GM19328 (cell line): ENCODE measurements around the gene ARHGAP27.
"Not testable (repeated sequence)": the region's sequence is repeated elsewhere in the genome, so short reads cannot be mapped to it uniquely, and the experiment has no call there.

Experiments used
- ATAC-seq: cut with Tn5 transposase; IDR thresholded peaks from one replicate; pipeline ENCODE4 v1.9.1; 2021; ENCODE audit warnings: mild to moderate bottlenecking, moderate library complexity; ENCODE audit not compliant: unreplicated experiment

The ARHGAP27 gene

DNA sequence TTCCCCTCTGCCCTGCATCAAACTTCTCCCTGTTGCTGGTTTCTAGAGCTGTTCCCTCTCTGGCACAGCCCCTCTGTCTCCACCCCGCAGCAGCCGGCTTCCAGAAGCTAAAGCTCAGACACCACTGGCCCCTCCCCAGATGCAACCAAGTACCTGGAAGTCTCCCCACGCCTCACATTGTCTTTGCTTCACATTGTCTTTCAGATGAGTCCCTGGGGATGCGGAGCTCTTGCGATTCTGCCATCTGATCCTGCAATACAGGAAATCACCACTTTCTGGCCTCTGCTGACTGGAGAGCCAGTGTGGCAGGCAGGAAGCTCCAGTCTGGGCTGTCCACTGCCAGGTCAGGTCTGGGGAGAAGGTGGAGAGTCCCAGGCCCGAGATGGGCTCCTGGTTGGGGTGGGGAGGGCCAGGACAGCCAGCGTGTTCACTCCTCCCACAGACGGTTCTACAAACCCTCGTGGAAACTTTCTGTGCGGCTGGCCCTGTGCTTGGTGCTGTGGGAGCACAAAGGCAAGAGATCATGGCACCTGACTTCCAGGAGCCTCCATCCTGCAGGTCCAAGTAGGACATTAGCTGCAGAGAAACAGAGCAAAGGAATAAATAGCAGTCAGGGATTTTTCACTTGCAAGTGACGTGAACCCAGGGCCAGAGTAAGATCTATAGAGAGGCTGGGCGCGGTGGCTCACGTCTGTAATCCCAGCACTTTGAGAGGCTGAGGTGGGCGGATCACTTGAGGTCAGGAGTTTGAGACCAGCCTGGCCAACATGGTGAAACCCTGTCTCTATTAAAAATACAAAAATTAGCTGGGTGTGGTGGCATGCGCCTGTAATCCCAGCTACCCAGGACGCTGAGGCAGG is 67.9 kb downstream of the ARHGAP27 start:
- ATAC-seq, result no peak

DNA sequence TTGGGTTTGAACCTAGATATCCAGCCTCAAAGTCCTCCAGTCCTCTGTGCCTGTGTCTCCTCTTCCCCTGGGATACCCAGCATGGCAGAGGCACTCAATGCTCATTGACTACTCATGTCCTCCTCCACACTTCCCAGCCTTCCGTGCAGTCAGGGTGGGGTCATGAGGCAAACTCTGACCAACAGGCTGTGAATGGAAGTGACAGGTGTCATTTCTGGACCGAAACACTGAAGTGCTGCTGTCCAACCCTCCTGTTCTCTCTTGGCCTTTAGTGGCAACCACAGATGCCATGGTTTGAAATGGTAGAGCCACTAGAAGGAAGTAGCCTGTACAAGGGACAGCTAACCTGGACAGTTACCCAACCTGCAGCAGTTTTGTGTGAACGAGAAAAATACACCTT is 69.2 kb downstream of the ARHGAP27 start:
- no peak for ATAC-seq

DNA sequence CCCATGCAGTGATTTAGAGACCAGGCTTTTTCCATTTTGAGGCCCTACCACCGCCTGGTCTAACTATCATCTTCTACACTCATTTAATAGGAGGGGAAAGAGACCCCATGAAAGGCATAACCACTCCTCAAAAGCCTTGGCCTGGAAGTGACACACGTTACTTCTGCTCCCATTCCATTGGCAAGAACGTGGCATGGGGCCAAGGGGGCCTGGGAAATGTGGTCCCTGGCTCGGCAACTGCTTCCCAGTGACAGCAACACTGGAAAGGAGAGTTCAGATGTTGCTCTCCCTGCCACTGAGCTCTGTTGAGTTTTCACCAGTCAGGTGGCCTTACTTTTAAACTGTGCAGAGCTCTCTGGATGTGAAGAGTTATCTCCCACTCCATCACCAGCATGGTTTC is 70.7 kb downstream of the ARHGAP27 start:
- ATAC-seq, result no peak

DNA sequence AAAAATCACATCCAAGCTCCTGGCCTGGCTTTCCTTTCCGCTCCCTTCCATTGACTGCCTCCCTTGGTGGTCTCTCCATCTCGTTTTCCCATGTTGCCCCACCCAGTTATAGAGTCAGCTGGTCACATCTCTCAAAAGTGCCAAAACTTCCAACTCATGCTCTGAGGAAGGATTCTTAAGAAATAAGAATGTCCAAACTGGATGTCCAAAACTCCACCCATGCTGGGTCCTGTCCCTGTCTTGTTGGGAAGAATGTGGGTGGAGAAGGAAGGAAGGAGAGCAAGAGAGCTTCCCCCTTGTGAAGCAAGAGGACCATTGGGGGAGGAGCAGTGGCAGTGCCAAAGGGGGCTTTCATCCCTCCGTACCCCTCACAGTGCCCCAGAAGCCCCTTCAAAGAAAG is 71.2 kb downstream of the ARHGAP27 start:
- ATAC-seq, result no peak

DNA sequence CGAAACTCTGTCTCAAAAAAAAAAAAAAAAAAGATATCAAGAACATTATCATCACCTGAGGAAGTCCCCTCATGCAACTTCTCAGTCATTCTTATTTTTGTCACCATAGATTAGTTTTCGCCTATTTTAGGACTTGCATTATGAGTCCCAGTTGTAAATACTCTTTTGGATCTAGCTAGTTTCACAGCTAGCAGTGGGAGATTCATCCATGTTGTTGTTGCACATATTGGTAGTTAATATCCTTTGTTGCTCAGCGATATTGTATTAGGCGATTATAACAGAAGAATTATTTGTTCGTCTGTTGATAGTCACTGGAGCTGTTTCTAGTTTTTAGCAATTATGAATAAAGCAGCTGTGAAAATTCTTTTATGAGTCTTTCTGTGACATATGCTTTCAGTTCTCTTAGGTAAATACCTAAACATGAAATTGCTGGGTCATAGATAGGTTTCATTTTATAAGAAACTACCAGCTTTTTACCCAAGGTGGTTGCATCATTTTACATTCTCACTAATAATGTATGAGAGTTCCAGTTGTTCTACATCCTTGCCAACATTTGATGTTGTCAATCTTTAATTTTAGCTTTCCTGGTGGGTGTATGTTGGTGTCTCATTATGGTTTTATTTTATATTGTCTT is 75.2 kb downstream of the ARHGAP27 start:
- no peak for ATAC-seq

DNA sequence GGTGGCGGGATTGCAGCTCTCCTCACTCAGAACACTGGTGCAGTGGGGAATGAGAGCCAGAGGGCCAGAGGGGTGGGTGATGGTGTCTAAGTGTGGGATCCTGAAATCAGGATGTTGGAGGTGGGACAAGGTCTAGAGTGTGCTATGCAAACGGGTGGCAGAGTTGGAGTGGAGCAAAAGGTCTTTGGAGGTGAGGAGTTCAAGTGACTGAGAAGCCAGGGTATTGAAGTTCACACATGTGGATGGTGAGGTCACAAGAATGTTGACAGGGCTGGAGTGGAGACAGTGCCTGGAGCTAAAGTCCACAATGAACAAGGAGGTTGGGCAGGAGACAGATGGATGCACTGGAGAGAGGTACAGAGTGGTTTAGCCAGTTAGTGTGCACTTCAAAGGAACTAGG is 77.6 kb downstream of the ARHGAP27 start:
- ATAC-seq, result no peak

DNA sequence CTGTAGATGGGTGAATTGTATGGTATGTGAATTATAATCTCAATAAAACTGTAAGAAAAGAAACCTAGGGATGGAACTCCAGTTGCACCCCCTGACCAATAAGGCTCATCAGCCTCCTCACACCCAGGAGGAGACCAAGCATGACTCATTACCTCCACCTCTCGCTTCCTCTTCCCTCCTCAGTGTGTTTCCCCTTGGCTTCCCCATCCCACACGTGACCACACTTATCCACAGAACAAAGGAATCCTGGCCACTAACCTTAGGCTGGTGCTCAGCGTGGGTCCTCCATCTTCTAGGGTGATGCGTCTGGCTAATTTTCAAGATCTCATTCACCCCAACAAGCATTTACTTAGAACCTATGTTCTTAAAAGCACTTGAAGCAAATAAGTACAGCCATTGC is 79.6 kb downstream of the ARHGAP27 start:
- ATAC-seq, result no peak

DNA sequence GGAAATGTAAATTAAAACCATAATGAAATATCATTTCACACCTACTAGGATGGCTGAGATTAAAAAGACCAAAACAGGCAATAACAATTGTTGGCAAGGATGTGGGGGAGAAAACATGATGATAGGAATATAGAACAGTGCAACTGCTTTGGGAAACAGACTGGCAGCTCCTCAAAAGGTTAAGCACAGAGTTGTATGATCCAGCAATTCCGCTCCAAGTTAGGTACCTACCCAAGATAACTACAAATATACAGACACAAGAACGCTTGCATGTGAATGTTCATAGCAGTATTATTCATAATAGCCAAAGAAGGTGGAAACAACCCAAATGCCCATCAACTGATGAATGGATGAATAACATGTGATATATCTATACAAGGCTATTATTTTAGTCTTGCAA is 80.8 kb downstream of the ARHGAP27 start:
- no peak for ATAC-seq

DNA sequence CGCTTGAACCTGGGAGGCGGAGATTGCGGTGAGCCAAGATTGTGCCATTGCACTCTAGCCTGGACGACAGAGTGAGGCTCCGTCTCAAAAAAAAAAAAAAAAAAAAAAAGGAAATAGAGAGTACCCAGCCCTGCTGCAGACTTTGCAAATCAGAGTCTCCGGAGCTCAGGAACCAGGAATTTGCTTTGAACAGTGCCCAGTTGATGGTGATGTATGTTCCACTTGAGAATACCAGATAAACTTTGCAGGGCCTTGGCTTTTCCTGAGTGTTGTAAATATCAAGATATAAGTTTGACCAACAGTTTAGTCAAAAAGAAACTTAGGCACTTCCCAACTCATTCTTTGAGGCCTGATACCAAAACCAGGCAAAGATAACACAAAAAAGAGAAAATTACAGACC is 85.2 kb downstream of the ARHGAP27 start:
- ATAC-seq, result no peak

DNA sequence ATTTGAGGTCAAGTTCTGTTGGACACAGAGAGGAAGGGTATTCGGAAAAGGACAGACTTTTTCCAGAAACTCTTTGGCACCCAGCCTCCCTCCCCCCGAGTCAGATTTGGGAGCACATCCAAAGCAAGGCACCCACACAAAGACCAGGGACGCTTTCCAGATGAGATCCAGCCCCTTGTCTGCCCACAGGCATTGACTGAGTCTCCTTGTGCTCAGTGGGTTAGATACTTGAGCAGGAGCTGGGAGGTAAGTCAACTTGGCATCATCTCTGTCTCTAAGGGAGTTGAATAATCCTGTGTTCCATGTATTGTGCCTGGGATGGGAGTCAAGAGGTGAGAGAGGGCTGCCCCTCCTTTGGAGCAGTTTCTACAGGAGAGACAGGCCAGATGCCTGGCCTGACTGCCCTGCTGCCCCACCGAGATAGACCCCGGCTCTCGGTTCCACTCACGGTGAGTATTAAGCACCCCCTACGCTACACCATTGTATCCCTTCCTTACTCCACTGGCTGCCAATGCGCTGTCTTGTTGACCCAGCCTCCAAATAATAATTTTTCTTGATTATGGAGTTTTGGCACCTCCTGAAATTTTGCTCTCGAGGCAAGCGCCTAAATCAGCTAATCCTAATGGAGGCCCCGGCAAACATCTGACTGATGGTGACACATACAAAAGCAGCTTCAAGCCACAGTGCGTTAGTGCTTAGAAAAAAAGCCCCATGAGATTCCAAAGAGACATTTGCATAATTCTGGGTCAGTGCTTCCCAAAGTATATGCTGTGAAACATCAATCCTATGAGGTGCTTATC is 86.3 kb downstream of the ARHGAP27 start:
- ATAC-seq, result no peak

DNA sequence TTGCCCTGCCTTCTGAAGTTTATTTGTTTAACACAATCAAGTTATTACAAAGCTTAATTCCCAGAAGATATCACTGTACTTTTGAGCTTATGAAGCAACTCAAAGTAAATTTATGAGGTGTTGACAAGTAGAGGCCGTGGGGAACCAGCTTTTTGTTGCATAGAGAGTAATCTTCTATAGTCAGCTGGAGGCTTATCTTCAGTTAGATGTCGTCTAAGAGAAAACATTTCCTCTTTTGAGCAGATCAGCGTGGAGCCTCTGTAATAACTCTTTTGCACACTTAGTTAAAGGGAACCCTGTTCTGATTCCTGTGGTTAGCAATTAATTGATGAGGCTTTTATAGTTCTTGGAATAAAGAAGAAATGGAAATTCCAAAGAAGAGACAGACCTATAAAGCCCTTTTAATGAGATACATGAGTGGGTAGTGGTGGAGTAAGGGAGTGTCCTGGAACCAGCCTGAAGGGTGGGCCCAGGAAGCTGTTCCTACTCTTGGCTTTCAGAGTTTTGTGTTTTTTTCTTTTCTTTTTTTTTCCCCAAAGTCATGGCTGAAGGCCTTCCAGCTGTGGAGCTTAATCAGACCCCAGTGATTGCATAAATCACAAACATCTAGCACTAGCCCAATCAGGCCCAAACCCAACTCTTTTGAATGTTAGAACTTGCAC is 87.0 kb downstream of the ARHGAP27 start:
- ATAC-seq, result no peak

DNA sequence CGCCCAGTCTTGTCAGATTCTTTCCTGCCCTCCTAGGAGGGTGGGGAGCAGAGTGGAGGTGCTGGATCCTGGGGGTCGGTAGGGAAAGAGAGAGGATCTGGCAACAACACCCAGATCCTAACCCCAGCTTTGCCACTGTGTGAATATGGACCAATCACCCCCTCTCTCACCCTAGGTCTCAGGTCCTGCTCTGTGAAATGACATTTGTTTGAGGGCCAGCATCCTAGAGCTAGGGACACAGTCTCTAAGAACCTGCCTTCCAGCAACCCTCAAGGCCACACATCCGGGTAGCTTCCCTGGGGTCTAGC is 87.5 kb downstream of the ARHGAP27 start:
- ATAC-seq, result no peak

DNA sequence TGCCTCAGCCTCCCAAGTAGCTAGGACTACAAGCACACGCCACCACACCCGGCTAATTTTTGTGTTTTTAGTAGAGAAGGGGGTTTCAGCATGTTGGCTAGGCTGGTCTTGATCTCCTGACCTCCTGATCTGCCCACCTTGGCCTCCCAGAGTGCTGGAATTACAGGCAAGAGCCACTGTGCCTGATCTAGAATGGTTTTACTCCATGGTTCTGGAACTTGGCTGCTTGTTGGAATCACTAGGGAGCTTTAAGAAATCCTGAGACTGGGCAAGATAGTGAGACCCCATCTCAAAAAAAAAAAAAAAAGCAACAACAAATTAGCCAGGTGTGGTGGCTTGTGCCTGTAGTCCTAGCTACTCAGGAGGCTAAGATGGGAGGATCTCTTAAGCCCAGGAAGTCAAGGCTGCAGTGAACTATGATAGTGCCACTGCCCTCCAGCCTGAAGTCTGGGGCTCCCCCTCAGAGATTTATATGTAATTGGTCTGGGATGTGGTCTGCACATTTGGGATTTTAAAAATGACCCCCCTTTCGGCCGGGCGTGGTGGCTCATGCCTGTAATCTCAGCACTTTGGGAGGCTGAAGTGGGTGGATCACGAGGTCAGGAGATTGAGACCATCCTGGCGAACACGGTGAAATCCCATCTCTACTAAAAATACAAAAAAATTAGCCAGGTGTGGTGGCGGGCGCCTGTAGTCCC is 88.6 kb downstream of the ARHGAP27 start:
- not testable (repeated sequence) for ATAC-seq
